Stimulated activated CD4-positive, alpha-beta T cell treated with anti-CD3 and anti-CD28 coated beads, Interleukin-2, amount 100 ng/mL, for 24 hours (primary cell): Measurements from ENCODE around the gene MYLK.

Source experiments
- DNase-seq, 2 donors: peaks; one replicate each; pipeline ENCODE4 v3.0.0-alpha.2; 2020

Gene MYLK

GRCh38 chr3:123637841-123638240 is 246.3 kb downstream of the MYLK start:
- DNase-seq = no peak

GRCh38 chr3:123637131-123637530 is 247.0 kb downstream of the MYLK start:
- DNase-seq = no peak

- no peak for DNase-seq
These were observed 247.7 kb downstream of the MYLK start for GRCh38 chr3:123636431-123636841.

- no peak for DNase-seq
These were observed 248.4 kb downstream of the MYLK start for GRCh38 chr3:123635717-123636116.

GRCh38 chr3:123635217-123635616 is 248.9 kb downstream of the MYLK start:
- DNase-seq = no peak

- DNase-seq = no peak
These were observed 249.7 kb downstream of the MYLK start for GRCh38 chr3:123634149-123635051.

- no peak for DNase-seq
These were observed 250.6 kb downstream of the MYLK start for GRCh38 chr3:123633530-123633929.

- DNase-seq = no peak
These were observed 251.9 kb downstream of the MYLK start for GRCh38 chr3:123632161-123632655.

GRCh38 chr3:123629747-123630047 is 254.4 kb downstream of the MYLK start:
- no peak for DNase-seq

- DNase-seq = no peak
These were observed 255.0 kb downstream of the MYLK start for GRCh38 chr3:123628996-123629746.

GRCh38 chr3:123627673-123628670 is 256.2 kb downstream of the MYLK start:
- no peak for DNase-seq

GRCh38 chr3:123626881-123627280 is 257.3 kb downstream of the MYLK start:
- no peak for DNase-seq

- no peak for DNase-seq
These were observed 259.8 kb downstream of the MYLK start for GRCh38 chr3:123624302-123624701.

GRCh38 chr3:123623346-123623880 is 260.7 kb downstream of the MYLK start:
- DNase-seq = no peak

- DNase-seq = no peak
These were observed 261.4 kb downstream of the MYLK start for GRCh38 chr3:123622766-123623165.

- DNase-seq = no peak
These were observed 262.3 kb downstream of the MYLK start for GRCh38 chr3:123621850-123622189.

- DNase-seq = no peak
These were observed 262.8 kb downstream of the MYLK start for GRCh38 chr3:123621186-123621849.

GRCh38 chr3:123620343-123620742 is 263.8 kb downstream of the MYLK start:
- no peak for DNase-seq

GRCh38 chr3:123618768-123619484 is 265.2 kb downstream of the MYLK start:
- no peak for DNase-seq

- no peak for DNase-seq
These were observed 265.9 kb downstream of the MYLK start for GRCh38 chr3:123618076-123618708.

GRCh38 chr3:123616593-123616992 is 267.5 kb downstream of the MYLK start:
- no peak for DNase-seq
